Measurements from ENCODE around the gene SLC7A4.
"Not testable (repeated sequence)": the region's sequence is repeated elsewhere in the genome, so short reads cannot be mapped to it uniquely, and the experiment has no call there.

Gene SLC7A4

GRCh38 chr22:21042978-21043859, 10.9 kb upstream of the SLC7A4 start:
- no peak for DNase-seq

DNA sequence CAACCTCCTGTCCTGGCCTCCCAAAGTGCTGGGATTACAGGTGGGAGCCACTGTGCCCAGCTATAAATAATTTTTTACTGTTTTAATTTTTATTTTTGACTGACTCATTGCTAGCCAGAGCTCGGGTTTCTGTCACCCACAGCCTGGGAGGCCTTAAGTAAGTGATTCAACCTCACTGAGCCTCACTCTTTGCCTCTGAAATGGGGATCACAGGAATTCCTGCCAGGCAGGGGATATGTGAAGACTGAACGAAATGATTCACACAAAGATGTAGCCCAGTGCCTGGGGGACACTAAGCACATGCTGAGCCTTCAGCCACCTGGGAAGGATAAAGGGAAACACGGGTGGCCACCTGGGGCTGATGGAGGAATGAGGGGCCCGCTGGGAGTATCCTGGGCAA, 9.6 kb upstream of the SLC7A4 start:
- peak; percentile 65 for DNase-seq

DNA sequence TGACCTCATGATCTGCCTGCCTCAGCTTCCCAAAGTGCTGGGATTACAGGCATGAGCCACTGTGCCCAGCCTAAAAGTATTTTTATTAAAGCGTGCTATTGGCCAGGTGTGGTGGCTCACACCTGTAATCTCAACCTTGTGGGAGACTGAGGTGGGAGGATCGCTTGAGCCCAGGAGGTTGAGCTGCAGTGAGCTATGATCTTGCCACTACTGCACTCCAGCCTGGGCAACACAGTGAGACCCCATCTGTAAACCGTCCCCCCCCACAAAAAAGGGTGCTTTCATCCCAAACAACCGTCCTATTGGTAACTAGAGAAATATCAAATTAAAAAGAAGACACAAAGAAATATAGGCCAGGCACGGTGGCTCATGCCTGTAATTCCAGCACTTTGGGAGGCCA, 6.8 kb upstream of the SLC7A4 start:
- DNase-seq: not testable (repeated sequence)

DNA sequence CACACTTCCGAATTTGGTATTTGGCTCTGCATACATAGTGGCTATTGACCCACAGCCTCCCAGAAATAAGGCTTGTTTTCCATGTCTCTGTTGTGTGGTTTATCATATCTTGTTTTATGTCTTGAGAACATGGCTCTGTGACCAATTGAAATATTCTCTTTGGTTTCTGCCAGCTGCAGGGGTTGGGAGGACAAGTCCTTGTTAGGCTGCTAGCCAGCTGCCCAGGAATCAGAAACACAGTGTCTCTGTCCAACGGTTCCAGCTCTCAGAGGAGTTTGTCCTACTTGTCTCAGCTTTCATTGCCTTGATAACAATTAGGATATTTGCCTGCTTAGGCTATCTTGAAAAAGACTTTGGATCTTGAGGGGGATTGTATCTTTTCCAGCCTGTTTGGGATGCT, 6.0 kb upstream of the SLC7A4 start:
- DNase-seq: no peak

DNA sequence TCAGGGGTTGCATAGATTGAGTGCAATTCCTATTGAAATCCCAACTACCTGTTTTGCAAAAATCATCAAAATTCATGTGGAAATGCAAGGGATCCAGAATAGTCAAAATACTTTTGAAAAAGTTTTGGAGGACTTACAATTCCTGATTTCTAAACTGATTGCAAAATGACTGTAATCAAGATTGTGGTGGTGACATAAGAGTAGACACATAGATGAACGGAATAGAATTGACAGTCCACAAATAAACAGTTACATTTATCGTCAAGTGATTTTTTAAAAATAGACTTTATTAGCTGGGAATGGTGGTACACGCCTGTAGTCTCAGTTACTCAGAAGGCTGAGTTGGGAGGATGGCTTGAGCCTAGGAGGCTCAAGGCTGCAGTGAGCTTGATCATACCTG, 2.6 kb upstream of the SLC7A4 start:
- no peak for DNase-seq

- no peak for DNase-seq
Measured at GRCh38 chr22:21033895-21034294, 1.5 kb upstream of the SLC7A4 start.

DNA sequence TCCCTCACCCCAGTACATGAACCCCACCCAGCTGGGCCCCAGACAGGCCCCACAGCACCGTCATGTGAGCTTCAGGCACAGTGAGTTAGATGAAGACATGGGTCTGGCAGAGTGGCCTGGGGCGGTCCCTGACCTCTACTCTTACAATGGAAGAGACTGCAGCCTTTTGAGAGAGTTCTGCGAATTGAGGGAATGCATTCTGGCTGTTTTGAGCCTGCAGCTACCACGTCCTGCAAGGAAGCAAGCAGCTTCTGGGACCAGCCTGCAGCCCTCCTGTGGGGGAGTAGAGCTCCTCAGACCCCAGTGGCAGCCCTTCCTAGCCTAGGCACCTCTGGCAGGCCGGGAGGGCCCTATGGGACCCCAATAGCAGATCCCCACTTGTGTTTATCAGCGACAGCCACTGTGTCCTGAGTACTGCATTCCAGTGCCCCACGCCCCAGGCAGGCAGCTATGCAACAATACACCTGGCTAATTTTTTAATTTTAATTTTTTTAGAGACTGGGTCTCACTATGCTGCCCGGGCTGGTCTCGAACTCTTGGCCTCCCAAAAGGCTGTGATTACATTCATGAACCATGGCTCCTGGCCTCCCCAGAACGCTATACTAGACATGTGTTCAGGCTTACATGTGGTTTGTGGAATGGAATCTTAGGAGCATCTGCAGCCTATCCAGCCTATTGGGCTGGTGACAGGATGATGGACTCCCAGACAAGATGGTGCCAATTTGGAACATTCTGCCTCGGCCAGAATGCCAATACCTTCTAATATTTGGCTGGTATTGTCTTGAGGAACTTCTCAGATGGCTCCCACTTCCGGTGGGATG, 717 bp upstream of the SLC7A4 start:
- DNase-seq: peak; percentile 29

DNA sequence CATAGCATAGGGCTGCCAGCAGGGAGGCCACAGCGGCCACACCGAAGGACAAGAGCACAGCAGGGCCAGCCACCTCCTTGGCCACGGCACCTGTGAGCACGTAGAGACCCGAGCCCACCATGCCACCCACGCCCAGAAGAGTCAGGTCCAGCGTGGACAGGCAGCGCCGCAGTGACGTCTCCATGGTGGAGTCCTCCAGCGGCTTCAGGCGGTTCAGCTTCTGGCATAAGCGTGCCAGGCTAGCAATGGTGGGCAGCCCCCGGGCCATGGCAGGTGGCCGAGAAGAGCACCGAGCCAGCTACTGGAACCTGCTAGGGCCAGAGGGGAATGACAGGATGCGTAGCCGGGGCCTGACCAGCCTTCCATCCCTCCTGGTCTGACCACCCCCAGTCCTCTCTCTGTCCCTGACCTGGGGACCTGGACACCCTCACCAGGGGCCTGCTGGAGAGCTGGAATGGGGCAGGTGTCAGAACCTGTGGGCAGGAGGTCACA, 770 bp downstream of the SLC7A4 start:
- DNase-seq: no peak

GRCh38 chr22:21030621-21031544, 1.5 kb downstream of the SLC7A4 start:
- no peak for DNase-seq

DNA sequence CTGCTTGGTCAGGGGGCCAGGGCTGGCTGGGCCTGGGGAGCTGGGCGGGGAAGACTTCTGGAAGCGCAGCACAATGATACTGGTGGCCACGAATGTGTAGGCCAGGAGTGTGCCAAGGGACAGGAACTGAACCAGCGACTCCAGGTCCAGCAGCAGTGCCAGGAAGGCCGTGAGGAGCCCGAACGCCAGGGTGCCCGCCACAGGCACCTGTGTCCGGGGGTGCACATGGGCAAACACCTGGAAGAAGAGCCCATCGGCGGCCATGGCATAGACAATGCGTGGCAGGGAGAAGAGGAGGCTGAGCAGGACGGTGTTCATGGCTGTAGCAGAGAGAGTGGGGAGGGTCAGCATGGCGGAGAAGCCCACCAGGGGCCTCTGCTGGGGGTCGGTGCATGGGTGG, 2.3 kb downstream of the SLC7A4 start:
- no peak for DNase-seq

- DNase-seq: no peak
Measured at GRCh38 chr22:21029486-21030025, 2.8 kb downstream of the SLC7A4 start.

GRCh38 chr22:21028277-21029251, 3.8 kb downstream of the SLC7A4 start:
- no peak for DNase-seq

DNA sequence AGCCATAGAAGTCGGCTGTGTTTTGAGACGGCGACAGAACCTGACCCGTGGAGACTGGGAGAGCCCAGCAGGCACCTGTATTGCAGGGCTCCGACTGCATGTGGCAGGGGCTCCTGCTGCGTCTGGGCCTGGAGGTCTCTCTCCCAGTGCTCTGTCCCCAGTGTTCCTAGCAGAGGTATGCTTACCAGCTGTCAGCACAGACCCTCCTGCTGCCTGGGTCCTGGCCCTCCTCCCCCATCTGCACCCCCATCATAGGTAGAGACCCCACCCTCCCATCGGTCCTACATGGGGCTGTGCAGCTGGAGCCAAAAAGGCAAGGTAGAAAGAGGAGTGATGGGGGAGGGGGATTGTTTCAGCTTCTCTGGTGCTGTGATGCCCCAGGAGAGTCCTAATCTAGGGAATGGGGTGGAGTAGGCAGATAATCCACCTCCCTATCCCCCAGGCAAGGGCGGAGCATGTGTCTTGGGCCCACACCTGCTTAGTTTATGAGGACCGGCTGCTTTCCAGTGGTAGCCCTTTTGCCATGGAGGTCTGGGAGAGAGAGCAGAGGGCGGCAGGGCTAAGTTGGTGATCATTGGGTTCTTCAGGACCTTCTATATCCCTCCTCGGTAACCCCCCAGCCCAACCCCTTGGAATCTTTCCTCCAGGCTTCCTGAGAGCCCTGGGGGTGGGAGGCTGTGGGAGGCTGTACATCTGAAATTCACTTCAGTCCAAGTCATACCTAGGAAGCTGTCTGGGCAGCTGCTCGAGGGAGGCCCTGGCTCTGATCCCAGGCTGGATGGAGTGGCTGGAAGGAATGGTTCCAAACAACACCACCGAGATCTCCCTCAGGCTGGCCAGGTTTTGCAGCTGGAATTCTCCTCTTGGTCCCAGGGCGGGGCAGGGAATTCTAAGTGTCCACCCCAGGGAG, 5.3 kb downstream of the SLC7A4 start:
- DNase-seq: peak; percentile 61

DNA sequence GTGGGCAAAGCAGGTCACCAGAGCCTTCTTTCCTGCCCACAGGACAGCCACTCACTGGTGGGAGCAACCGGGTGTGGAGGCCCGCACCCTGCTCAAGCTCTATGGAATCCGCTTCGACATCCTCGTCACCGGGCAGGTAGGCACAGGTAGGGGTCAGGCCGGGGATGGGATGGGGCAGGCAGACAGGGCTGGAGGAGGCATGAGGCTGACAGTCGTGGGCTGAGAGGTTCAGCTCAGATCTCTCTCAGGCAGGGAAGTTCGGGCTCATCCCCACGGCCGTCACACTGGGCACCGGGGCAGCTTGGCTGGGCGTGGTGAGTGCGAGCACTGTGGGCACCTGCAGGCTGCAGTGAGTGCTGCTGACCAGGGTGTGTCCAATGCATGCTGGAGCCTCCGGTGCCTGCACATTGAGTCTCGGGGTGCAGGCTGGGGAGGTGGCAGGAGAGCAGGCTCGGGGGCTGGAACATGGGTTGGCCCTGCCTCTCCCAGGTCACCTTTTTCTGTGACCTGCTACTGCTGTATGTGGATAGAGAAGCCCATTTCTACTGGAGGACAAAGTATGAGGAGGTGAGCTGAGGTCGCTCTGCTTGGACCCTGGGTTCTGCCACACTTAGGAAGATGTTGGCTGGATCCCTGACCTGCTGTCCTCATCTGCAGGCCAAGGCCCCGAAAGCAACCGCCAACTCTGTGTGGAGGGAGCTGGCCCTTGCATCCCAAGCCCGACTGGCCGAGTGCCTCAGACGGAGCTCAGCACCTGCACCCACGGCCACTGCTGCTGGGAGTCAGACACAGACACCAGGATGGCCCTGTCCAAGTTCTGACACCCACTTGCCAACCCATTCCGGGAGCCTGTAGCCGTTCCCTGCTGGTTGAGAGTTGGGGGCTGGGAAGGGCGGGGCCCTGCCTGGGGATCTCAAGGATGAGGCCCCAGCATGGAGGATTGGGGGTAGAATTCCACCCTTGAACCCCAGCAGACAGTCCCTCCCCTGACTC, 6.3 kb downstream of the SLC7A4 start:
- DNase-seq: no peak

DNA sequence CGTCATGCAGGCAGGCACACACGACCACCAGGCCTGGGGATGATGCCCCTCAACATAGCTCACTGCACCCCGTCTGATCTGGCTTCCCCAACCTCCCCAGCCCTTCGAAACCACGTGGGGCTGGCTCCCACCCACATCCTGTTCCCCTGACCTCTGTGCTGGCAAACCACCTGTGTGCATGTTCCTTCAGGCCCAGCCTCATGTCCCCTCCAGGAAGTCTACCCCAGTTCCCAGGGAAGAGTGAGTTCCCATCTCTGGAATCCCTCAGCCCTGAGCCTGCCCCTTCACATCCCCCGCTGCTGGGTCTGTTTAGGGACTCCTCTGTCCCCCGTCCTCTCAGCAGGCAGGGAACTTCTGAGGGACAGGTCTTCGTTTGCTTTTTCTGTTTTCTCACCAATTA, 7.1 kb downstream of the SLC7A4 start:
- no peak for DNase-seq

DNA sequence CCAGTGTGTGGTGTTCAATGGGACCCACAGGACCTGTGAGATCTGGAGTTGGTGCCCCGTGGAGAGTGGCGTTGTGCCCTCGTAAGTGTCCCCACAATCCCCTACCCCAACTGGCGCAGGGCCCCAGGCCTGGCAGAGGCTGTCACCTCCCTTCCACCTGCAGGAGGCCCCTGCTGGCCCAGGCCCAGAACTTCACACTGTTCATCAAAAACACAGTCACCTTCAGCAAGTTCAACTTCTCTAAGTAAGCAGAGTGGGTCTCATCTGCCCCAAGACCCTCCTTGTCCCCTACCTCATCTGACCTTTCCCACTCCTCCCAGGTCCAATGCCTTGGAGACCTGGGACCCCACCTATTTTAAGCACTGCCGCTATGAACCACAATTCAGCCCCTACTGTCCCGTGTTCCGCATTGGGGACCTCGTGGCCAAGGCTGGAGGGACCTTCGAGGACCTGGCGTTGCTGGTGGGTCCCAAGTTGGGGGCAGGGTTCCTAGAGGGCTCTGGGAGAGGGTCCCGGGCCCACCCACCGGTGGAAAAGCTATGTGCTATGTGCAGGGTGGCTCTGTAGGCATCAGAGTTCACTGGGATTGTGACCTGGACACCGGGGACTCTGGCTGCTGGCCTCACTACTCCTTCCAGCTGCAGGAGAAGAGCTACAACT, 9.3 kb downstream of the SLC7A4 start:
- no peak for DNase-seq

- no peak for DNase-seq
Measured at GRCh38 chr22:21022507-21022906, 9.9 kb downstream of the SLC7A4 start.

Measured in fibroblast of skin of abdomen (primary cell).